Measurements from ENCODE around the gene CRTC2. TPM values are rescaled to one million over a fixed set of nuclear protein-coding genes. Genes with fewer than 3 reads are reported as not detected.

The CRTC2 gene
- total RNA-seq, 1 donor from 2014 or later = 38.3 TPM

- H3K9ac ChIP-seq (ENCODE audit: low read length) = no peak overlapping the region
- TF ChIP-seq CTCF (IDR thresholded peaks at IDR 0.05; ENCODE audit: insufficient read depth, low read depth, low read length) = no peak
- no peak for TF ChIP-seq EZH2 (IDR thresholded peaks at IDR 0.05; ENCODE audit: insufficient read depth, low read length)
- H3K36me3 ChIP-seq (ENCODE audit: insufficient read depth, low read length) = no peaks in the 10 kb centered on the region
- H4K20me1 ChIP-seq (ENCODE audit: insufficient read depth, low read length) = peaks cover 79% of the 10 kb centered on the region
- DNase-seq (ENCODE audit: low read depth) = no peak
- Mint-ChIP-seq H3K4me3 (ENCODE audit: unreplicated experiment) (no peak overlapping the region), H3K27ac (ENCODE audit: unreplicated experiment) (no peak overlapping the region), H3K27me3 (ENCODE audit: low read depth, unreplicated experiment) (no peaks in the 10 kb centered on the region), H3K9me3 (ENCODE audit: unreplicated experiment) (no peaks in the 10 kb centered on the region), H3K4me1 (ENCODE audit: low read depth, unreplicated experiment) (peaks cover 11% of the 10 kb centered on the region), H3K36me3 (ENCODE audit: low read depth, unreplicated experiment) (peaks cover 1% of the 10 kb centered on the region)
- peaks cover 7% of the 10 kb centered on the region for H3K4me1 ChIP-seq (ENCODE audit: insufficient read depth, low read length)
- no peak overlapping the region for H2AFZ ChIP-seq (ENCODE audit: low read depth, low read length)
- H3K4me3 ChIP-seq (ENCODE audit: insufficient read depth, low read depth, low read length) = no peak overlapping the region
- no peaks in the 10 kb centered on the region for H3K27me3 ChIP-seq (ENCODE audit: insufficient read depth, low read length)
- no peak overlapping the region for H3K27ac ChIP-seq (ENCODE audit: low read depth, low read length)
- no peaks in the 10 kb centered on the region for H3K9me3 ChIP-seq (ENCODE audit: insufficient read depth, low read depth, low read length)
- H3K79me2 ChIP-seq (ENCODE audit: insufficient read depth, low read length) = peaks cover 76% of the 10 kb centered on the region
- no peak overlapping the region for H3K4me2 ChIP-seq (ENCODE audit: low read length)
- FAIRE-seq = no peak
Observed at GRCh38 chr1:153899509-153899908, 58.9 kb downstream of the CRTC2 start.

Small RNAs within 50 kb of the gene (microRNA-seq; reads per million reads assigned to microRNA genes)
- 1.6 reads per million for gene MIR6737

Other genes starting within 250 kb of the CRTC2 start
- gene INTS3, start 230.6 kb downstream of the CRTC2 start, total RNA-seq = 39.5 and 40.2 TPM in 2 replicates
- gene SLC27A3, start 183.2 kb downstream of the CRTC2 start, total RNA-seq = 5.9 and 8.5 TPM in 2 replicates
- gene GATAD2B, start 35.6 kb downstream of the CRTC2 start, total RNA-seq = 48.4 and 56.9 TPM in 2 replicates
- gene DENND4B, start 11.9 kb downstream of the CRTC2 start, total RNA-seq = 31.3 and 32.2 TPM in 2 replicates
- 90.2 and 91.7 TPM in 2 replicates for gene SLC39A1, start 4.9 kb upstream of the CRTC2 start, total RNA-seq
- gene CREB3L4, start 9.3 kb upstream of the CRTC2 start, total RNA-seq = 5.3 and 6.1 TPM in 2 replicates
- 103 TPM in 2 replicates for gene JTB, start 19.1 kb upstream of the CRTC2 start, total RNA-seq
- 143 and 145 TPM in 2 replicates for gene RAB13, start 27.7 kb upstream of the CRTC2 start, total RNA-seq
- 1,010 and 1,149 TPM in 2 replicates for gene RPS27, start 32.1 kb upstream of the CRTC2 start, total RNA-seq
- 0.07 TPM in 1 of 2 replicates, not detected in the other for gene NUP210L, start 196.5 kb upstream of the CRTC2 start, total RNA-seq
- gene TPM3, start 233.5 kb upstream of the CRTC2 start, total RNA-seq = 600 and 687 TPM in 2 replicates
- gene CFAP141, start 247.7 kb upstream of the CRTC2 start, total RNA-seq = not detected in 2 replicates

All from astrocyte (in vitro differentiated cells and primary cell).